ENCODE measurements around the gene DYNC1H1.

The DYNC1H1 gene

DNA sequence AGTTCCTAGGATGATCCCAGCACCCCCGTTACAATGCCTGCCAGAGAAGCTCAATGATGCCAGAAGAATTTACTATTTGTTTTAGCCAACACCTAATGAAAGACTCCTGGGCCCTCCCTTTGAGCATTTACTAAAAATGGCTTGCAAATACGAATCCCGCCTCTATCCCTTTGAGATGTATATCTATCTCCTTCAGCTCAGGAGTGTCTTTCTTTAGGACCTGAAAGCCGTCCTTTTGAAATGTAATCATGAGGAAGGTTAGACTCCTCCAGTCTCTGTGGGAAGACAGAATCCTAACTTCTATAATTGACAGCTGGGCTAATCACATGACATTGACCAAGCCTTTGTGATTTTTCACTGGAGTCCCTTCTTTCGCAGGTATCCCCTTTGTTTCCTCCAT lies 19.2 kb upstream of the DYNC1H1 start:
- no peak for FAIRE-seq

DNA sequence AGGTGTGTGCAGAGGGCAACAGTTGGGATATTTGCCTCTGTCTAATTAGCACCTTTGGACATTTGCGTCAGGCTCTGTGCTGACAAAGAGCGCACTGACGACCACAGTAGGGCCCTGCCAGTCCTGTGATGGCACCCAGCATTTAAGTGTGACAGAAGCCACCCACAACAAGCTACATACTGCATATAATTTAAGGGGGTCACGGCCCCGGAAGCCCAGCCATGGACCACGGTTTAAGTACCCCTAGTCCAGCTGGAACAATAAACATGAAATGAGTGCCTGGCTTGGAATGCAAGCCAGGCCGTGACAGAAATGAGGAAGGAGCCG lies 16.8 kb upstream of the DYNC1H1 start:
- no peak for FAIRE-seq

GRCh38 chr14:101947904-101948665 lies 16.3 kb upstream of the DYNC1H1 start:
- peak; percentile 93 for FAIRE-seq

- FAIRE-seq: no peak
Observed at GRCh38 chr14:101948666-101949216, 15.6 kb upstream of the DYNC1H1 start.

DNA sequence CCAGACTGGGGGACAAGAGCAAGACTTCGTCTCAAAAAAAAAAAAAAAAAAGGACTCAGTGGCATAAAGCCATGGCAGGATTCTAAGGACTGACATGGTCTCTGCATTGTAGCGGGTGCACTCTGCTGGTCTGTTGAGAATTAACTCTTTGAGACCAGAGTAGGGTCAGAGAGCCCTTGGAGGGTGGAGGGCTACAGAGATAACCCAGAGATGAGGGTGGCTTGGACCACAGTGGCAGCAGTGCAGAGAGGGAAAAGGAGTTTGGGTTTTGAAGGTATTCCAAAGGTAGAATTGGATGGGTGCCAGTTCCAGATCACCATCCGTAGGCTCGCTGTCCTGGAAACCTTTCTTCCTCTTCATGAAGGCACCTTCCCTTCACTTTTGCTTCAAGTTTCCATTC lies 14.3 kb upstream of the DYNC1H1 start:
- no peak for FAIRE-seq

DNA sequence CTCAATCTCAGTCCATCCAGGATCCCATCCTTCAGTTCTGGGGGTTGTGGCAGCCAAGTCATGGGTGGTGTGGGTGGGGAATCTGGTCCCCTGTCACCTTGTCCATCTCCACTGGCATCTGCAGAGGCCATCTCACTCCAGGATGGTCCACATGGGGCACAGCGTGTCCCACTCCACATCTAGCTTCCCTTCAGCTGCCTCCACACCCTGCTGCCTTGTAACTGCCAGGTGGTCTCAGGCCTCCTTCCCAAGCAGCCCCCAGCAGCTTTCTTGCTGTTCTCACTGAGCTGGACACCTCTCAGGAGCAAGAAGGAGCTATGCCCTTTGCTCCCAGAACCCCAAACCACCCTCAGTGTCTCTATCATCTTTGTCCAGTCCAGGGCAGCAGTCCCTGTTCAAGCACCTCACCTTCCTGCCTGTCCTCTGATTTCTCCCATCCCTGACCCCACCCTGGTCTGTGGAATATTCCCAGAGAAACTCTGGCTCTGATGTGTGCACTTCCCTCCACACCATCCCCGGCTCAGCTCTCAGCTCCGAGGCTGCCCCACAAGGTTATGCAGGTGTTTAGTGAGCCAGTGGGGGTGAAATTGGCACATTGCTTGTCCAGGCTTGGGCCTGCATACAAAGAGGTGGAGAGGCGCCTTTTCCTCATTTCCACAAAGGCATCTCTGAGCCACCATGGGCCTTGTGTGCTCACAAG lies 13.7 kb upstream of the DYNC1H1 start:
- FAIRE-seq: no peak

- FAIRE-seq: no peak
Observed at GRCh38 chr14:101953151-101953550, 11.2 kb upstream of the DYNC1H1 start.

GRCh38 chr14:101954501-101954900 lies 9.9 kb upstream of the DYNC1H1 start:
- no peak for FAIRE-seq

GRCh38 chr14:101955695-101956161 lies 8.6 kb upstream of the DYNC1H1 start:
- FAIRE-seq: no peak

GRCh38 chr14:101956179-101956885 lies 8.0 kb upstream of the DYNC1H1 start:
- no peak for FAIRE-seq

DNA sequence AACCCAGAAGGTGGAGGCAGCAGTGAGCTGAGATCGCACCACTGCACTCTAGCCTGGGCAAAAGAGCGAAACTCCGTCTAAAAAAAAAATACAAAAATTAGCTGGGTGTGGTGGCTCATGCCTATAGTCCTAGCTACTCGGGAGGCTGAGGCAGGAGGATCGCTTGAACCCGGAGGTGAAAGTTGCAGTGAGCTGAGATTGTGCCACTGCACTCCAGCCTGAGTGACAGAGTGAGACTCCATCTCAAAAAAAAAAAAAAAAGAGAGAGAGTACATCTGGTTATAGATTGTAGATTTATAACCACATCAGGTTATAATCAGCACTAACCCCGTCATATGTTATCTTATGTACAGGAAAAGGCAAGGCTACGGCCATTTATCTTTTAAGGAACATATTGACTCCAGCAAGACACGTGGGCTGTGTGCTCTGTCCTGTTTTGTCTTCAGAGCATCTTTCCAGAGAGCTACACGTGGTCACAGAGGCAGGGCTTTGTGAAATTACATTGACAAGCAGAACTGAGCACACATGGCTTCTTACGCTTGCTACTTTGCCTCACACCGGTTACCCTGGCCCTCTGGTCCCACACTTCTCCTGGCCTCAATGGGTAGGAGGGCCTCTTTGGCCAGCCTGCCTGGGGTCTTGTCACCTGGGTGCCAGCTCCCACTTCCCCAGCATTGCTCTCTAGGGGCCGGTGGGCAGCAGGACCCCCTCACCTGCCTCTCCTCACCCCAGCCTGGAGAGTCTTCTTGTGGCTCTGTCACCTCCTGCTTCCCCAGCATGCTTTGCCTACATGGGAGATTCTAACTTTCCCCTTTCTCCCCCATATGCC lies 6.8 kb upstream of the DYNC1H1 start:
- FAIRE-seq: no peak

- FAIRE-seq: no peak
Observed at GRCh38 chr14:101958418-101959180, 5.8 kb upstream of the DYNC1H1 start.

DNA sequence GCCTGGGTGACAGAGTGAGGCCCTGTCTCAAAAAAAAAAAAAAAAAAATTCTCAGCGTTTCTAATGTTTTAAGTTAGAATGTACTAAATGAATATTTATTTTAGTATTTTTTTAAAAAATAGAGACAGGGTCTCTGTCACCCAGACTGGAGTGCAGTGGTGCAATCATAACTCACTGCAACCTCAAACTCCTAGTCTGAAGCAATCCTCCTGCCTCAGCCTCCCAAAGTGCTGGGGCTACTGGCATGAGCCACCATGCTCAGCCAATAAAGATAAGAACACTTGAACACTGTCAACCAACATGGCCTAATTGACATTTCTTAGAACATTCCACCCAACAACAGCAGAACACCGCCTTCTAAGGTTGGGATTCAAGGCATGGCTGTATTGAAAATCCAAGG lies 5.1 kb upstream of the DYNC1H1 start:
- no peak for FAIRE-seq

DNA sequence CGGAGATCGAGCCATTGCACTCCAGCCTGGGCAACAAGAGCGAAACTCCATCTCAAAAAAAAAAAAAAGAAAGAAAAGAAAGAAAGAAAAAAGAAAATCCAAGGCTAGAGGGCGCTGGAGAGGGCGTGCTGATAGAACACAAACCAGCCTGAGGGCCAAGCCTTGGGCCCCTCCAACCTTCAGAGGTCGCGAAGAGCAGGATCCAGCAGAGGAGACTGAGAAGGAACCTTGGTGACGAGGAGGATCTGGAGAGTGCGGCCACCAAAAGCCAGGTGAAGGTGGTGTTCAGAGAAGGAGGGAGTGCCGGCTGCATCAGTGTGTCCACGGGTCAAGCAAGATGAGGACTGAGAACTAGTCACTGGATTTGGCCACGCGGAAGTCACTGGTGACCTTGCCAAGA lies 4.1 kb upstream of the DYNC1H1 start:
- FAIRE-seq: no peak

DNA sequence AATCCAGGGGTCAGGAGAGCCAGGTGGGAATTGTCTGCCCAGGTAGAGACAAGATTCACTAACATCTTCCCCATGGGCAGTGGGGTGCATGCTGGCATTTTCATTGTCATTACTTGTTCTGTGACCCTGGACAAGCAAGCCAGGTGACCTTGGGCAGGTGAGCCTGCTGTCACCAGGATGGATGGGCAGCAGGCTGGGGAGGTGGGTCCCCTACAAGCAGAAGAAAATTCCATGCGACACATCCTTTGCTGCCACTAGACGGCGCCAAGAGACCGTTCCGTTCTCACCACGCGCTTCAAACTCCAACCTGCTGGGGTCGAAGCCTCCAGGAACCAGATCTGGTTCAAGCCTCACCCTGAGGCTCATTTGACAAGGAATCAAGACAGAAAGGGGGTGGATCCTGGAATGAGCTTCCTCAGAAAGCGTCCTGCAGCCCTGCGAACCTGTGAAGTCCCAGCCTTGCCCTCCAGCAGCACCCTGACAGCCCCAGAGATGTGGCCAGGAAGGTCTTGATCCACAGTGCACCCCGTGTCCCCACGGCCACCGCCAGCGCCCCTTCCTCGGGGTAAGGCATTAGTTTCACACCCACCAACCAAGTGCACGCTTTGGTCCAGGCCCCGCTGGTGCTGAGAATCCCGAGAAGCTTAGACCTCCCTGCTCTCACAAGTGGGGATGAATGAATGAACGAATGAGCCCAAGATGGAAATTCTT lies 3.2 kb upstream of the DYNC1H1 start:
- FAIRE-seq: no peak

DNA sequence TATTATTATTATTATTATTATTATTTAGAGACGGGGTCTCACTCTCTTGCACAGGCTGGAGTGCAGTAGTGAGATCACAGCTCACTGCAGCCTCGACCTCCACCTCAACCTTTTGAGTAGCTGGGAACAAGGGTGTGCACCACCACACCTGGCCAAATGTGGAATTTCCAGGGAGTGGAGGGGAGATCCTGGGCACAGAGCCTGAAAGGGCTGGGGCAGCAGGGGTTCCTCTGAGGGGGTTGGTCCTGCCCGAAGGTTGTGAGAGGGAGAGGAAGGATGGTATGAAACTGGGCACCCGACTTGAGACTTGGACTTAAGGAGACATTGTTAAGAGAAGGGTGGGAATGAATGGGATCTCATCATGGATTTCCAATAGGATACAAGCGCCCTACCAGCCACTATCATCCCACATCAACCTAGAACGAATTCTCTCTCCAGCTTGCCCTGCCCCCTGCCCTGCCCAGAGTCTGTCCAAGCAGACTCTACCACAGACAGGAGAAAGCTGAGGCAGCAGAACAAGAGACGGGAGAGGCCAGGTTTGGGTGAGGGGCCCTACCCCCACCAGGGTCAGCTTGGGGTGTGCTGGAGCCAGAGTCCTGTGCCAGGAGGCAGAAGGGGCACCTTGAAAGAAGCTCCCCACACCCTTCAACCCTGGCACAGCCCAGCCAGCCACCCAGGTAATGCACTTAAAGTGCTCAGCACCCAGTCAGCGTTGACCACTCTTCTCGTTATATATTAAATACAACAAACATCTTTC lies 2.4 kb upstream of the DYNC1H1 start:
- no peak for FAIRE-seq

DNA sequence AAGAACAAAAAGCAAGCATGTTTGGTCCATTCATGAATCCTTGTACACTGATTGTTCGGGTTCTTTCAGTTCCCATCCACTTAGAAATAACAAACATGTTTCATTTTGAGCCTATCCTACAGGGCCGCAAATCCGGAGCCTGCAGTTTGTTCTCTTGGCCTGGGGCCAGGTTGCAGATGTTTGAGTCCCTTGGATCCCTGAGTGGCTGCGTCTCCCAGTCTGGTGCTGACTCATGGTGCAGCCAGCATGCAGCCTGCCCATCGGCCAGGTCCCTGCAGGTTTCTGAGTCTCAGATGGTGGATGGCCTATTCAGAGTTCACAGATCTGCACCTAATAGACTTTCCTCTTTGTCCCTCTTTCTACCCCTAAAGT lies 1.9 kb upstream of the DYNC1H1 start:
- peak; percentile 65 for FAIRE-seq

GRCh38 chr14:101963052-101963451 lies 1.3 kb upstream of the DYNC1H1 start:
- no peak for FAIRE-seq

- FAIRE-seq: no peak
Observed at GRCh38 chr14:101963656-101964296, 597 bp upstream of the DYNC1H1 start.

DNA sequence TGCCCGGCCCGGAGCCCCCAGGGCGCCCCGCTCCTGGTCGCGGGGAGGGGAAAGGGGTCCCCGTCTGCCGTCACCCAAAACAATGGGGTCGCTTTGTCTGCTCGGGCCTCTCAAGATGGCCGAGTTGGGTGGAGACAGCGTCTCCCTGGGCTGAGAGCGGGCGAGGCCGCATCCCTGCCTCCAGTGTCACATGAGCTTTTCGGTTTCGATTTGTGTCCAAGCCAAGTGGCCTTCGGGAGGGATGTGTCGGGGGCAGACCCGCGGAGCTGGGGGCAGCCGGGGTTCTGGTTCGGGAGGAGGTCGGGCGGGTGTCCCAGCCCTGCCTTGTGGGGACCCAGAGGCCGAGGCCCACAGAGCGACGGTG lies 790 bp downstream of the DYNC1H1 start:
- no peak for FAIRE-seq

Measured in islet of Langerhans (tissue), 1 donor.